NCI-H146 treated with DMSO at 0.1 percent for 48 hours (cell line): ENCODE results near the gene FGF7.
"Not testable (repeated sequence)": the region's sequence is repeated elsewhere in the genome, so short reads cannot be mapped to it uniquely, and the experiment has no call there.

Experiments
- DNase-seq: peaks from one replicate; lab custom pipeline; 2025; ENCODE audit not compliant: unreplicated experiment; lab: John Stamatoyannopoulos, UW

The FGF7 gene

DNA sequence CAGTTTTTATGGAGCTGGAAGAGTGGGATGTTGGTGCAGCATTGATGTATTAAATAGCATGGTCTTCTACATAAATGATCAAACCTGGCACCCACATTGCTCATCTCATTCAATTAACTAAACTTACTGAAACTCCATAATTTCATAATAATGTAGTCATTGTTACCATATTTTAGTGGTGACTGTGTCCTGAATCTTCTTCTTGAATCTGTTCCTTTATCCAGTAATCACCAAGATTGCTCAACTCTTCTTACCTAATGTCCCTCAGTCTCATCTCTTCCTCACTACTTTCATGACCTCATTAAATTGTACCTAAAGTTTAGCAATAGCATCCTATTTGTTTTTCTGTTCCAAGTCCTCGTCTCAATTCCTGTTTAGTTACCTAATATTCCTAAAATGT, 69.8 kb downstream of the FGF7 start:
- DNase-seq: no peak

GRCh38 chr15:49494842-49495241, 71.8 kb downstream of the FGF7 start:
- no peak for DNase-seq

DNA sequence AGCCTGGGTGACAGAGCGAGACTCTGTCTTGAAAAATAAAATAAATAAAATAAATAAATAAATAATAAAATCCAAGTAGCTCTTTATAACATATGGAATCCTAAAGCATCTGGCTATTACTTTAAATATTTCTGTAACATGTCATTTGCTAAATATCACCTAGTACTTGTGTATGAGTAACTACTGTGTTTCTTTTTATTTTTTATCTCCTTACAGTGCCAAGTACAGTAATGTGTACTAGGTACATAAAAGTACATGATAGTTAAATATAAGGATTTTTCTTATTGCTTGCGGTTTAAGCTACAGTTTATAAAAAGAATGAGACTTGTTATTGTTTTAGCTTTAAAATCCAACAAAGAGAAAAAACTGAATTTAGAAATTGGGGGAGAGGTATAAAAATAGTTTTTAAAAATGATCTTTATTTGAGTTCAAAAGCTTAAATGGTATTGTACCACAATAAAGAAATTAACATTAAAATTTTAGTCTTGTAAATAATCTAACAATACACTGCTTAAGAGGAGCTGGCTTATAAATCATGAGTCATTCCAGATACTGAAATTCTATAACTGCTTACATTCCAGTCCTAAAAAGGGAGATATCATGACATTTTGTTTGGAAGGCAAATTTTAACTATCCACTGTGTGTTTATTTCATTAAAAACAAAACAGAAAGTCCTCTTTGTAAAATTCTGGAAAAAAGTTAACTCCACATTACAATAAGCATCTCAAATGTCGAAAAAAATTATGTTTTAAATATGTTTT, 73.1 kb downstream of the FGF7 start:
- no peak for DNase-seq

DNA sequence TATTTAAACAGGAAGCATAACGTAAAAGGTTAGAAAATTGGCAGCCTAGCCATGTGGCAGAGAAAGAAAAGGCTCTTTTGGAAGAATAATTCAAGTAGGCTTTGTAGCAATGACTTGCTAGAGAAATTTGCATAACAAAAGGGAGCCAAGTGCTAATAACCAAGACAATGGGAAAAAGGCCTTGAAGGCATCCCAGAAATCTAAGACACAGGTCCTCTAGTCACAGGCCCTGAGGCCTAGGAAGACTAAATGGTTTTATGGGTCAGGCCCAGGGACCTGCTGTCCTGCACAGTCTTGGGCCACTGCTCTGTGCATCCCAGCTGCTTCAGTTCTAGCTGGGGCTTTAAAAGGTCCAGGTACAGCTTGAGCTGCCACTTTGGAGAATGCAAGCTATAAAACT, 78.5 kb downstream of the FGF7 start:
- no peak for DNase-seq

DNA sequence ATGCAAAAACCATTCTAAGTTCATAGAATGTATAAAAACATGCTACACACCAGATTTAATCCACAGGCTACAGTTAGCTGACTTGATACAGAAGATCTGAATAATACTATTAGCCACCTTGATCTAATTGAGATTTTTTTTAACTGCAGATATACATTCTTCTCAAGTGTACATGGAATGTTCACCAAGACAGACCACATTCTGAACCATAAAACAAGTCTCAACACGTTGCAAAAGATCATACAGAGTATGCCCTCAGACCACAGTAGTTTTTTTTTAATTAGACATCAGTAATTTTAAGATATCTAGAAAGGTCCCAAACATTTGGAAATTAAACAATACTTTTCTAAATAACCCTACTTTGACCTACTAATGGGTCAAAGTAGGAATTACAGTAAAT, 83.3 kb downstream of the FGF7 start:
- DNase-seq: no peak

GRCh38 chr15:49507261-49507660, 84.2 kb downstream of the FGF7 start:
- no peak for DNase-seq

DNA sequence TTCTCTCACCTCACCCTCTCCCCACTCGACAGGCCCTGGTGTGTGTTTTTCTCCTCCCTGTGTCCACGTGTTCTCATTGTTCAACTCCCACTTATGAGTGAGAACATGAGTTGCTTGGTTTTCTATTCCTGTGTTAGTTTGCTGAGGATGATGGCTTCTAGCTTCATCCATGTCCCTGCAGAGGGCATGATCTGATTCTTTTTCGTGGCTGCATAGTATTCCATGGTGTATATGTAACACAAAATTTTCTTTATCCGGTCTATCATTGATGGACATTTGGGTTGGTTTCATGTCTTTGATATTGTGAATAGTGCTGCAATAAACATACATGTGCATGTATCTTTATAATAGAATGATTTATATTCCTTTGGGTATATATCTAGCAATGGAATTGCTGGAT, 89.7 kb downstream of the FGF7 start:
- DNase-seq: not testable (repeated sequence)

DNA sequence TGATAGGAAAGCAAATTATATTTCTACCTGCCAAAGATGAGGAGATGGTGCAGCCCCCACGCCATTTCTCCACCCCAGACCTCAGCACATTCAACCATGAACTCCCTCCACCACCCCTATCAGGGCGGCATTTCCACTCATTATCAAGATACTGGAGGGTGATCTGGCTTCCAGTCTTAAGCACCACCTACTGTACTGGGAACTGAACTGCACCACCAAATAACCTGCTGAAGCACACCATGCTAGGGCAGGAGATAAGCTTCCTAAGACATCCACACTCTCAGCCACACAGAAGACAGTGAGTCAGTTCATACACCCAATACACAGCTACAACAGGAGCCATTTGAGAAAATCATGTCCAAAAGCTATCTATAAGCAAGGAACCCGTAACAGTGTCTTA, 98.8 kb downstream of the FGF7 start:
- DNase-seq: no peak

- DNase-seq: no peak
These were observed 105.2 kb downstream of the FGF7 start for GRCh38 chr15:49528289-49528688.

GRCh38 chr15:49530092-49530491, 107.0 kb downstream of the FGF7 start:
- DNase-seq: no peak
